Keratinocyte (primary cell): ENCODE results near the gene ELP4. TPM values are rescaled to one million over a fixed set of nuclear protein-coding genes. Genes with fewer than 3 reads are reported as not detected.

Source experiments
- DNase-seq: peaks from one replicate; pipeline ENCODE4 v3.0.0-alpha.2; 2011; ENCODE audit warnings: low read depth, missing footprints, low spot score
- FAIRE-seq: peaks from 2 replicates; lab custom pipeline; 2011; peaks lifted over from hg19 to GRCh38; lab: Jason Lieb, UNC
- H2AFZ ChIP-seq: 2 replicates; pipeline ENCODE4 v1.6.0; 2012; ENCODE audit warnings: low read length, control low read depth, inconsistent platforms; ENCODE audit not compliant: control insufficient read depth
- H3K27ac ChIP-seq: 2 replicates; pipeline ENCODE4 v1.5.1; 2011; ENCODE audit warnings: low read length; ENCODE audit not compliant: control insufficient read depth, insufficient read depth
- H3K27me3 ChIP-seq: 3 replicates; pipeline ENCODE4 v1.6.0; 2011; ENCODE audit warnings: low read length; ENCODE audit not compliant: control insufficient read depth, insufficient read depth; ENCODE audit errors: extremely low read depth
- H3K36me3 ChIP-seq, 2 experiments: 2 replicates in 1 of 2; 3 replicates in 1 of 2; pipeline ENCODE4 v1.5.1; 2011; ENCODE audit warnings: low read length in 2 of 2, mild to moderate bottlenecking in 1 of 2; ENCODE audit not compliant: control insufficient read depth in 2 of 2, insufficient read depth in 2 of 2; ENCODE audit errors: extremely low read depth in 1 of 2
- H3K4me1 ChIP-seq: 3 replicates; pipeline ENCODE4 v1.5.1; 2011; ENCODE audit warnings: low read length; ENCODE audit not compliant: control insufficient read depth, insufficient read depth; ENCODE audit errors: extremely low read depth
- H3K4me2 ChIP-seq: 3 replicates; pipeline ENCODE4 v1.6.0; 2011; ENCODE audit warnings: low read depth, low read length; ENCODE audit not compliant: control insufficient read depth, insufficient read depth; ENCODE audit errors: extremely low read depth
- H3K4me3 ChIP-seq, 3 experiments: fragments of 200-600 bp in 1 of 3; sonication (generic) in 1 of 3; 2 replicates in 2 of 3; 3 replicates in 1 of 3; pipeline ENCODE4 v1.5.1; 2011 to 2016; ENCODE audit warnings: low read length in 3 of 3, mild to moderate bottlenecking in 3 of 3, control low read depth in 2 of 3, inconsistent platforms in 1 of 3, low read depth in 1 of 3, mixed read lengths in 1 of 3, mixed run types in 1 of 3, moderate library complexity in 1 of 3; ENCODE audit not compliant: control insufficient read depth in 2 of 3, insufficient read depth in 2 of 3; ENCODE audit errors: extremely low read depth in 1 of 3
- H3K79me2 ChIP-seq: 2 replicates; pipeline ENCODE4 v1.6.0; 2012; ENCODE audit warnings: low read length; ENCODE audit not compliant: control insufficient read depth, insufficient read depth
- H3K9ac ChIP-seq: 3 replicates; pipeline ENCODE4 v1.6.0; 2011; ENCODE audit warnings: low read length; ENCODE audit not compliant: control insufficient read depth, insufficient read depth; ENCODE audit errors: extremely low read depth
- H3K9me1 ChIP-seq: 3 replicates; pipeline ENCODE4 v1.6.0; 2011; ENCODE audit warnings: low read length; ENCODE audit not compliant: control insufficient read depth, insufficient read depth; ENCODE audit errors: extremely low read depth
- H3K9me3 ChIP-seq: 2 replicates; pipeline ENCODE4 v1.5.1; 2012; ENCODE audit warnings: low read depth, low read length; ENCODE audit not compliant: control insufficient read depth
- H4K20me1 ChIP-seq: 3 replicates; pipeline ENCODE4 v1.6.0; 2011; ENCODE audit warnings: low read length; ENCODE audit not compliant: control insufficient read depth, insufficient read depth; ENCODE audit errors: extremely low read depth
- CTCF ChIP-seq, 3 experiments: IDR thresholded peaks in 1 of 3; conservative IDR thresholded peaks in 1 of 3; optimal IDR thresholded peaks in 1 of 3; 2 replicates in 2 of 3; 3 replicates in 1 of 3; pipeline versions ENCODE3 to v1.5.1; 2011; ENCODE audit warnings: low read length in 3 of 3, mild to moderate bottlenecking in 3 of 3, moderate library complexity in 2 of 3, control low read depth in 1 of 3, inconsistent platforms in 1 of 3; ENCODE audit not compliant: insufficient read depth in 2 of 3; ENCODE audit errors: extremely low read depth in 1 of 3
- EZH2 ChIP-seq: IDR thresholded peaks from one replicate; pipeline ENCODE4 v1.6.1; 2012; ENCODE audit warnings: inconsistent platforms, mild to moderate bottlenecking, low read length, moderate library complexity
- dilution Hi-C: fragments of 300-500 bp; cut with MboI; formaldehyde crosslinking; loops from one replicate; pipeline ENCODE4 v1.7.0; 2020; ENCODE audit warnings: low sequenced_read_pairs; ENCODE audit not compliant: extremely low pct_ligation_motif_present
- polyA plus RNA-seq, 5 experiments: library from polyadenylated mRNA; depleted of rRNA in 3 of 5; stranded (reverse) in 3 of 5; stranded (forward) in 1 of 5; unstranded in 1 of 5; fragments of >200 nt; gene quantifications; 1 replicate in 1 of 5; 2 replicates in 3 of 5; 3 replicates in 1 of 5; pipeline versions ENCODE4 v1.2.1 to v1.2.3, GENCODE V29; 2011 to 2012; ENCODE audit warnings: missing spikeins in 2 of 5, low read depth in 1 of 5, low replicate concordance in 1 of 5

The ELP4 gene
- polyA plus RNA-seq, 1 donor (not counting 4 experiments of a cell fraction or from before 2014, with no cell fraction given): 29.6 TPM

DNA sequence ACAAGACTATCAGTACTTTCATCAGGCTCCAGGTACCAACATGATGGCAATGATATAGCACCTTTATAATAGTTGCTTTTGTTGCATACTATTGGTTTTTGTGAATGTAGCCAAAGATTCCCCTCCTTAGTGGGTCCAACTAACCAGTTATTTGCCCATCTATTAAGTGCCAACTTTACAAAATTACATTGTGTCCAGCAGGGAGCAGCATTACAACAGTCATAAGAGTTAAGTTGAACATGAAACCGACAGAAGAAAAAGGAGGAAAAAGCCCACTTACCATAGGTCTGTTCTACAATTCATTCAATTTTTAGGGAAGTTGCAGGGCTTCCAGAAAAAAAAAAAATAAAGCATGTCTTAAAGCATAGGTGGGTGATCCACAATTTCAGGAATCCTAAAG lies 21.7 kb upstream of the ELP4 start:
- Histone ChIP-seq H3K4me3 (no peak overlapping the region), H3K27ac (no peak overlapping the region), H3K9me3 (no peaks in the 10 kb centered on the region), H3K4me2 (no peak overlapping the region), H3K9ac (no peak overlapping the region), H3K9me1 (no peaks in the 10 kb centered on the region), H3K79me2 (peaks cover 2% of the 10 kb centered on the region), H4K20me1 (no peaks in the 10 kb centered on the region), H2AFZ (no peak overlapping the region), H3K27me3 (no peaks in the 10 kb centered on the region), H3K4me1 (no peaks in the 10 kb centered on the region), H3K36me3 (no peaks in the 10 kb centered on the region)
- dilution Hi-C loops: no loop called here
- FAIRE-seq (peak; percentile 75), DNase-seq (peak; percentile 4)
- TF ChIP-seq EZH2 (no peak), CTCF (optimal IDR thresholded peaks at IDR 0.05 in 1 of 3, IDR thresholded peaks at IDR 0.05 in 1 of 3, conservative IDR thresholded peaks at IDR 0.05 in 1 of 3; ENCODE audit: extremely low read depth in 1 of 3, insufficient read depth in 2 of 3, low read length in 3 of 3) (peak in 2 of 3 experiments; percentile 24 to 36)

GRCh38 chr11:31492320-31492913 lies 17.1 kb upstream of the ELP4 start:
- dilution Hi-C loops: no loop called here
- Histone ChIP-seq H3K36me3 (peaks cover 0 to 3% of the 10 kb centered on the region in 2 experiments), H3K4me2 (no peak overlapping the region), H4K20me1 (no peaks in the 10 kb centered on the region), H3K9ac (no peak overlapping the region), H3K27ac (no peak overlapping the region), H3K79me2 (peaks cover 21% of the 10 kb centered on the region), H3K27me3 (no peaks in the 10 kb centered on the region), H3K9me1 (no peaks in the 10 kb centered on the region), H3K4me3 (no peak overlapping the region), H2AFZ (no peak overlapping the region), H3K4me1 (no peaks in the 10 kb centered on the region), H3K9me3 (no peaks in the 10 kb centered on the region)
- DNase-seq: no peak
- FAIRE-seq: no peak
- TF ChIP-seq CTCF (optimal IDR thresholded peaks at IDR 0.05 in 1 of 3, IDR thresholded peaks at IDR 0.05 in 1 of 3, conservative IDR thresholded peaks at IDR 0.05 in 1 of 3; ENCODE audit: extremely low read depth in 1 of 3, insufficient read depth in 2 of 3, low read length in 3 of 3) (no peak), EZH2 (no peak)
